T-helper 17 cell (primary cell): ENCODE data around the gene C2orf76. TPM values are rescaled to one million over a fixed set of nuclear protein-coding genes. Genes with fewer than 3 reads are reported as not detected.
"Not testable (repeated sequence)": the region's sequence is repeated elsewhere in the genome, so short reads cannot be mapped to it uniquely, and the experiment has no call there.

ENCODE experiments used
- ATAC-seq: fragments of 150-1000 bp; cut with Tn5 transposase; 2 replicates; pipeline ENCODE4 v1.10.0; 2021; ENCODE audit warnings: mild to moderate bottlenecking, moderate library complexity
- DNase-seq, 3 donors: peaks; one replicate each; pipeline versions ENCODE4 v3.0.0 to v3.0.0-alpha.2; 2020 to 2021
- H3K9me3 ChIP-seq: one replicate; pipeline ENCODE4 v1.7.0; 2013; ENCODE audit warnings: low read length, mild to moderate bottlenecking; ENCODE audit not compliant: control insufficient read depth, poor library complexity, severe bottlenecking
- H3K27ac Mint-ChIP-seq: one replicate; pipeline ENCODE4 v1.8.0; 2022; ENCODE audit warnings: mild to moderate bottlenecking, moderate library complexity, mixed read lengths
- H3K27me3 Mint-ChIP-seq: one replicate; pipeline ENCODE4 v1.8.0; 2022; ENCODE audit warnings: mixed read lengths
- H3K36me3 Mint-ChIP-seq: one replicate; pipeline ENCODE4 v1.8.0; 2022; ENCODE audit warnings: low read depth, mixed read lengths
- H3K4me1 Mint-ChIP-seq: one replicate; pipeline ENCODE4 v1.8.0; 2022; ENCODE audit warnings: mild to moderate bottlenecking, mixed read lengths
- H3K4me3 Mint-ChIP-seq: one replicate; pipeline ENCODE4 v1.8.0; 2022; ENCODE audit warnings: mild to moderate bottlenecking, moderate library complexity, mixed read lengths
- total RNA-seq, 4 donors: library from RNA in 2 of 4; stranded (reverse) in 2 of 4; gene quantifications; one replicate each; pipeline ENCODE4 v1.2.3 and lab custom pipeline; 2022 to 2026

Gene C2orf76
- total RNA-seq, 2 donors from 2014 or later, result 7.2 to 9.0 TPM

DNA sequence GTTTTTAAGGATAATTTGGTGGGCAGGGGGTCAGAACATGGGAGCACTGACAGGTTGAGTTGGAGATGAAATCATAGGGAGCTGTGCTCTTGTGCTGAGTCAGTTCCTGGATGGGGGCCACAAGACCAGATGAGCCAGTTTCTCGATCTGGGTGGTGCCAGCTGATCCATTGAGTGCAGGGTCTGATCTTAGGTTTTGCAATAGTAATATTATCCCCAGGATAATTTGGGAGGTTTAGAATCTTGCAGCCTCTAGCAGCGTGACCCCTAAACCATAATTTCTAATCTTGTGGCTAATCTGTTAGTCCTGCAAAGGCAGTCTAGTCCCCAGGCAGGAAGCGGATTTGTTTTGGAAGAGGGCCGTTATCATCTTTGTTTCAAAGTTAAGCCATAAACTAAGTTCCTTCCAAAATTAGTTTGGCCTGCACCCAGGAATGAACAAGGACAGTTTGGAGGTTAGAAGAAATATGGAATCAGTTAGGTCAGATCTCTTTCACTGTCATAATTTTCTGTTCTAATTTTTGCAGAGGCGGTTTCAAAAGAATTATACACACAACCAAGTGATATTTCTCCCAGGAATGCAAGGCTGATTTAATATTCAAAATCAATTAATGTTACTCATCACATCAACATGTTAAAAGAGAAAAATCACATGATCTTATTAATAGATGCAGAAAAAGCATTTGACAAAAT lies 23.1 kb upstream of the C2orf76 start:
- Mint-ChIP-seq H3K27me3 (peaks cover 30% of the 10 kb centered on the region), H3K4me3 (no peak overlapping the region), H3K27ac (no peak overlapping the region), H3K36me3 (peaks cover 2% of the 10 kb centered on the region), H3K4me1 (peaks cover 6% of the 10 kb centered on the region)
- no peaks in the 10 kb centered on the region for H3K9me3 ChIP-seq
- DNase-seq, result no peak
- ATAC-seq, result no peak

GRCh38 chr2:119387381-119388129 lies 20.9 kb upstream of the C2orf76 start:
- no peaks in the 10 kb centered on the region for H3K9me3 ChIP-seq
- Mint-ChIP-seq H3K27ac (no peak overlapping the region), H3K27me3 (peaks cover 28% of the 10 kb centered on the region), H3K36me3 (peaks cover 2% of the 10 kb centered on the region), H3K4me1 (peaks cover 4% of the 10 kb centered on the region), H3K4me3 (no peak overlapping the region)
- DNase-seq (no peak), ATAC-seq (peak; percentile 36)

GRCh38 chr2:119385466-119385865 lies 18.8 kb upstream of the C2orf76 start:
- no peaks in the 10 kb centered on the region for H3K9me3 ChIP-seq
- no peak overlapping the region for H3K4me3 Mint-ChIP-seq
- no peak for ATAC-seq
- H3K4me1 Mint-ChIP-seq, result peaks cover 6% of the 10 kb centered on the region
- no peak for DNase-seq
- peaks cover 32% of the 10 kb centered on the region for H3K27me3 Mint-ChIP-seq
- H3K27ac Mint-ChIP-seq, result no peak overlapping the region
- peaks cover 2% of the 10 kb centered on the region for H3K36me3 Mint-ChIP-seq

DNA sequence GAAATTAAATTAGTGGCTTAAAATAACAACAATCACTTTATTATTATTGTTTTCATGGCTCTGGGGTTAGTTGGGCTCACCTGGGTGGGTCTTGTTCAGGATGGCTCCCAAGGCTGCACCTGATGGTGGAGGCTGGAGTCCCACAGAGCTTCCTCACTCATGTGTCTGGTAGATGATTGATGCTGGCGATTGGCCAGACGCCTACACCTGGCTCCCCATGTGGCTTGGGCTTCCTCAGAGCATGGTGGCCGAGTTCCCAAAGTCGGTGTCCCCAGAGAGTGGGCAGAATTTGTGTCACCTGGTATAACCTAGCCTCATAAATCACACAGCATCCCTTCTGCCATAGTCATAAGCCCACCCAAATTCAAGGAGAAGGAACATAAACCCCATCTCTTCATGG lies 18.3 kb upstream of the C2orf76 start:
- Mint-ChIP-seq H3K27ac (no peak overlapping the region), H3K27me3 (peaks cover 32% of the 10 kb centered on the region), H3K36me3 (peaks cover 2% of the 10 kb centered on the region), H3K4me3 (no peak overlapping the region), H3K4me1 (peaks cover 6% of the 10 kb centered on the region)
- ATAC-seq, result no peak
- no peaks in the 10 kb centered on the region for H3K9me3 ChIP-seq
- no peak for DNase-seq

GRCh38 chr2:119383410-119384140 lies 16.9 kb upstream of the C2orf76 start:
- peaks cover 2% of the 10 kb centered on the region for H3K36me3 Mint-ChIP-seq

DNA sequence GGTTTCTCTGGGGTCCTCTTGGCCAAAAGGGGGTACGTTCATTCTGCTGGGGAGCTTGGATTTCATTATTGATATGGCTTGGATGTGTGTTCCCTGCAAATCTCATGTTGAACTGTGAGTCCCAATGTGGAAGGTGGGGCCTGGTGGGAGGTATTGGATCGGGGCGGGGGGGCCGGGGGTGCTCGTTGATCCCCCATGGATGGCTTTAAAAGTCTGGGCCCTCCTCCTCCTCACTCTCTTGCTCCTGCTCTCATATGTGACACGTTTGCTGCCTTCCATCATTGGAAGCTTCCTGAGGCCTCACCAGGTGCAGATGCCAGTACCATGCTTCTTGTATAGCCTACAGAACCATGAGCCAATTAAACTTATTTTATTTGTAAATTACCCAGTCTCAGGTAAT lies 11.9 kb upstream of the C2orf76 start:
- Mint-ChIP-seq H3K36me3 (peaks cover 4% of the 10 kb centered on the region), H3K4me3 (no peak overlapping the region), H3K4me1 (peaks cover 2% of the 10 kb centered on the region), H3K27me3 (peaks cover 7% of the 10 kb centered on the region), H3K27ac (no peak overlapping the region)
- H3K9me3 ChIP-seq, result no peaks in the 10 kb centered on the region
- ATAC-seq (no peak), DNase-seq (no peak)

More at GRCh38 chr2:119383410-119384140, 16.9 kb upstream of the C2orf76 start:
- peaks cover 32% of the 10 kb centered on the region for H3K27me3 Mint-ChIP-seq
- no peaks in the 10 kb centered on the region for H3K9me3 ChIP-seq
- ATAC-seq, result no peak
- H3K4me1 Mint-ChIP-seq, result peaks cover 6% of the 10 kb centered on the region
- H3K4me3 Mint-ChIP-seq, result no peak overlapping the region
- no peak overlapping the region for H3K27ac Mint-ChIP-seq
- no peak for DNase-seq

DNA sequence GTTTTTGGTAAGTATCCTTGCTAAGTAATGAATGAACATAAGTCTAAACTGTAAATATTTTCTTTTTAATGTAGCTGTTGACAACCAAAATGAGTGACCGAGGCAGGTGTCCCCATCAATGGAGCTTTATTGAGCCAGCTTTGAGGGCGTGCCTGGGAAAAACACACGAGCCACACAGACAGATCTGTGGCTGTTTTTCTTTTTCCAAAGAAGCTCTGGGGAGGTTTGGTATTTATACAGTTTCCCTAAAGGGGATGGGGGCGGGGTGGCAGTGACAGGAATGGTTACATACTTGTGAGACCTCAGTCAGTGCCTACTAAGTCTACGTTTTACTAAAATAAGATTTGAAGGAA lies 11.3 kb upstream of the C2orf76 start:
- DNase-seq (no peak), ATAC-seq (no peak)
- H3K4me3 Mint-ChIP-seq, result no peak overlapping the region
- H3K27me3 Mint-ChIP-seq, result peaks cover 4% of the 10 kb centered on the region
- H3K27ac Mint-ChIP-seq, result no peak overlapping the region
- H3K36me3 Mint-ChIP-seq, result peaks cover 6% of the 10 kb centered on the region
- H3K4me1 Mint-ChIP-seq, result peaks cover 2% of the 10 kb centered on the region
- H3K9me3 ChIP-seq, result no peaks in the 10 kb centered on the region

DNA sequence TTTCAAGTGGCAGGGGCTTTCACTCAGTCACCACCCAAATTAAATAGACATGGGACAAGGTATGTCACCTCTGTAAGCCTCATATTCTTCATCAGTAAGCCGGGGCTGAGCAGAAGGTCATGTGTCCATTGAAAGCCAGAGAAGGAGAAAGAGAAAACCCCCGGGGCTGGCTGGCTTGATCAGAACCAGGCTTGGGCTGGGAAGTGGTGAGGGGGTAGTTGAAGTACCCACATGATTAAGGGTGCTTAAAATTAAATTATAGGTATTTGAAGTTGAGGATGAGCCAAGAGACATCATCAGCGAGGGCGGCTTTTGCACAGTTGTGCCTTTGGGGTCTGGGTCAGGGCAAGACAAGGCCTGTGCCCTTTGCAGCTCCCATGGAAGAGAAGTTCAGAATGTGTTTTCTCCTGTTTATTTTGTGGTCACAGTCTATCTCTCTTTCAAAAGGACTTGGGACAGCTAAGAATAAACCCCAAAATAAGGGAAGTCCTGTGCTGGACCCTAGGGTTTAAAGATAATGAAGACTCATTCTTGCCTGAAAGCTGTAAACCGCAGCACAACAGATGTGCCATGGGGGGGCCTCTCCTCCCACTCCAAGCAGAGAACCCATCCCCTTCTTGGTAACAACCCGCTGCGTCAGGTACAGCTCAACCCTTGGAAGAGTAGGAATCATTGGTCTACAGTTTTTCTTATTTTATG lies 10.8 kb upstream of the C2orf76 start:
- no peak for ATAC-seq
- Mint-ChIP-seq H3K4me1 (peaks cover 2% of the 10 kb centered on the region), H3K27ac (no peak overlapping the region), H3K4me3 (no peak overlapping the region), H3K27me3 (peaks cover 4% of the 10 kb centered on the region), H3K36me3 (peaks cover 9% of the 10 kb centered on the region)
- DNase-seq, result no peak
- no peaks in the 10 kb centered on the region for H3K9me3 ChIP-seq

DNA sequence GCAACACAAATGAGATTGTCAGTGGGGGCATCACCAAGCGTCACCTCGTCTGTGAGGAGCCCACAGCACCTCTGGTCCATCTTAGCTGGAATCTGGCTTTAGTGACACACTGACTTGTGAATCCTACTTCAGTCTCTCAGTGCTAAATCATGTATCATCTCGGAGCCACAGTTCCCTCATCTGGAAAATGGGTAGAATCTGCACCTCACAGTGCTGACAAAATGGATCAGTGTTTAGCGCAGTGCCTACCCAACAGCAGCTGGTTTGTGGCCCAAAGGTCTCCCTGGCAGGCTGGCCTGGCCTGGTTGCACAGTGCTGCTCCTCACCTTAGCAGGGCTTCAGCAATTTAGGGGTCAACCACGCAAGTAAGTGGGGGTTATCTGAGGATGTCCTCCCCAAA lies 10.2 kb upstream of the C2orf76 start:
- no peak overlapping the region for H3K27ac Mint-ChIP-seq
- H3K4me3 Mint-ChIP-seq, result no peak overlapping the region
- no peaks in the 10 kb centered on the region for H3K4me1 Mint-ChIP-seq
- no peaks in the 10 kb centered on the region for H3K27me3 Mint-ChIP-seq
- ATAC-seq, result no peak
- H3K36me3 Mint-ChIP-seq, result peaks cover 9% of the 10 kb centered on the region
- DNase-seq, result no peak
- H3K9me3 ChIP-seq, result no peaks in the 10 kb centered on the region

- H3K9me3 ChIP-seq, H3K27ac Mint-ChIP-seq, DNase-seq, H3K4me3 Mint-ChIP-seq, ATAC-seq, H3K36me3 Mint-ChIP-seq, H3K4me1 Mint-ChIP-seq, H3K27me3 Mint-ChIP-seq: not testable (repeated sequence)
Measured at GRCh38 chr2:119376406-119376805, 9.8 kb upstream of the C2orf76 start.

DNA sequence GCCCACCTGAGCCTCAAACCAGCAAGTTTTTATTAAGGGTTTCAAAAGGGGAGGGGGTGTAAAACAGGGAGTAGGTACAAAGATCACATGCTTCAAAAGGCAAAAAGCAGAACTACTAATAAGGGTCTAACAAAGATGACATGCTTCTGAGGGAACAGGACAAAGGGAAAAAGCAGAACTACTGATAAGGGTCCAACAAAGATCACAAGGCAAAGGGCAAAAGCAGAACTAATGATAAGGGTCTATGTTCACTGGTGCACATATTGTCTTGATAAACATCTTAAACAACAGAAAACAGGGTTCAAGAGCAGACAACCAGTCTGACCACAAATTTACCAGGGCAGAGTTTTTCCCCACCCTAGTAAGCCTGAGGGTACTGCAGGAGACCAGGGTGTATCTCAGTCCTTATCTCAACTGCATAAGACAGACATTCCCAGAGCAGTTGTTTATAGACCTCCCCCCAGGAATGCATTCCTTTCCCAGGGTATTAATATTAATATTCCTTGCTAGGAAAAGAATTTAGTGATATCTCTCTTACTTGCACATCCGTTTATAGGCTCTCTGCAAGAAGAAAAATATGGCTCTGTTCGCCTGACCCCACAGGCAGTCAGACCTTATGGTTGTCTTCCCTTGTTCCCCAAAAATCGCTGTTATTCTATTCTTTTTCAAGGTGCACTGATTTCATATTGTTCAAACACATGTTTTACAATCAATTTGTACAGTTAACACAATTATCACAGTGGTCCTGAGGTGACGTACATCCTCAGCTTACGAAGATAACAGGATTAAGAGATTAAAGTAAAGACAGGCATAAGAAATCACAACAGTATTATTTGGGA lies 7.5 kb upstream of the C2orf76 start:
- not testable (repeated sequence) for ATAC-seq, H3K27me3 Mint-ChIP-seq, H3K9me3 ChIP-seq, H3K27ac Mint-ChIP-seq, DNase-seq, H3K4me3 Mint-ChIP-seq, H3K4me1 Mint-ChIP-seq
- peaks cover 13% of the 10 kb centered on the region for H3K36me3 Mint-ChIP-seq

DNA sequence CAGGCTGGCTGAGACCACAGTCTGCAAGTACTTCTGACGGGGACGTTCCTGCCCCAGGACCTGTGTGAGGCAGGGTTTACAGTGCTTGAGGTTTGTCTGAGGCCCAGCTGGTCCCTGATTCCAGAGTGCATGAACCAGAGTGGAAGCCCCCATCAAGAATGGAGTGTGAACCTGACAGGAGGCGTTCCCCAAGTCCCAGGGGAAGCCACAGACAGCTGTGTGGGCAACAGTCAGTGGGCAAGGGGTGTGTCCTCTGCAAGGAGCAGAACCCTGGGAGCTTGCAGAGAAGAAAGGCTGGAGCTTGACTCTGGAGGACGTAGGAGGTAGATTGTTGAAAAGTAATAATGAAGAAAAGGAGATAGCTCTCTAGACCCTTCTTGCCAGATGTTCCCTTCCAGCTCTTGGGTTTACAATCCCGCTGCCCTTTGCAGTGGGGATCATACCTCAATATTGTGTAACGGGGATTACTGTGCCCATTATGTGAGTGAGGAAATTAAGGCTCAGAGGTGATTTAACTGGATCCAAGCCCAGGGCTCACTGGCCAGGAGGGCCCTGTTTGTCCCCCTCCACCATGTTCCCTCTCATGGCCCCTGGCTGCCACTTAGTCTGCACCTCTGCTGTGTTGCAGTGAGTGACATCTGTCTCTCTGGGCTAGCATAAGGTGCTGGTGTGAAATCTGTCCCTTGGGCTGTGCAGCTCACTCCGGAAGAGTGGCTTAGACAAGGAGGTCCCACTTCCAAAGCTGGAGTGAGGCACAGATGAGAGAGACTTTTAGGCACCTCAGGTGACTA lies 6.3 kb upstream of the C2orf76 start:
- Mint-ChIP-seq H3K4me3 (no peak overlapping the region), H3K27ac (no peak overlapping the region), H3K36me3 (peaks cover 13% of the 10 kb centered on the region), H3K4me1 (peaks cover 12% of the 10 kb centered on the region), H3K27me3 (no peaks in the 10 kb centered on the region)
- DNase-seq, result no peak
- ATAC-seq, result no peak
- H3K9me3 ChIP-seq, result no peaks in the 10 kb centered on the region
